ENCODE measurements around the gene TMEM269.

- TF ChIP-seq CTCF (IDR thresholded peaks at IDR 0.05), result no peak
- TF ChIP-seq POLR2A (IDR thresholded peaks at IDR 0.05), result no peak
Observed at GRCh38 chr1:42822800-42823392, 38.1 kb downstream of the TMEM269 start.
